Thyroid gland (tissue), 4 donors: Measurements from ENCODE around the gene C9orf78. TPM values are rescaled to one million over a fixed set of nuclear protein-coding genes. Genes with fewer than 3 reads are reported as not detected.

Experiments
- DNase-seq, 2 donors: peaks; one replicate each; pipeline ENCODE4 v3.0.0-alpha.2; 2019
- H3K27ac ChIP-seq, 3 donors: fragments of 200-600 bp; sonication (generic); 1 replicate in 2 of 3; 2 replicates in 1 of 3; pipeline ENCODE4 v1.5.1; 2016 to 2019; ENCODE audit warnings: mild to moderate bottlenecking in 1 of 3, moderate library complexity in 1 of 3
- H3K27me3 ChIP-seq: fragments of 200-600 bp; sonication (generic); one replicate; pipeline ENCODE4 v1.5.1; 2019
- H3K36me3 ChIP-seq, 2 donors: fragments of 200-600 bp; sonication (generic); one replicate each; pipeline ENCODE4 v1.5.1; 2016 to 2019
- H3K4me1 ChIP-seq, 2 donors: fragments of 200-600 bp; sonication (generic); one replicate each; pipeline ENCODE4 v1.5.1; 2017 to 2019
- H3K4me3 ChIP-seq, 3 donors: fragments of 200-600 bp; sonication (generic); replicated peaks in 1 of 3; 1 replicate in 2 of 3; 2 replicates in 1 of 3; pipeline ENCODE4 v1.5.1; 2016; ENCODE audit warnings: mild to moderate bottlenecking in 1 of 3
- H3K9me3 ChIP-seq: fragments of 200-600 bp; sonication (generic); one replicate; pipeline ENCODE4 v1.5.1; 2017
- CTCF ChIP-seq, 6 experiments: fragments of 200-600 bp in 3 of 6; fragments of 450-650 bp in 3 of 6; sonication (generic) in 3 of 6; IDR thresholded peaks; one replicate each; pipeline ENCODE4 v1.5.1; 2016 to 2019; ENCODE audit warnings: antibody characterized with exemption in 6 of 6, mild to moderate bottlenecking in 2 of 6, inconsistent platforms in 1 of 6, moderate library complexity in 1 of 6
- POLR2A ChIP-seq, 2 donors: fragments of 450-650 bp; IDR thresholded peaks; one replicate each; pipeline ENCODE4 v1.6.1; 2017; ENCODE audit warnings: antibody characterized with exemption in 2 of 2, mild to moderate bottlenecking in 2 of 2, moderate library complexity in 1 of 2
- WGBS, 2 donors: methylation state at CpG; one replicate each; pipeline ENCODE4 v1.1.5; 2017; 5-methylcytosine and 5-hydroxymethylcytosine counted together
- intact Hi-C: fragments of 100-400 bp; cut with DNase I; formaldehyde crosslinking; loops from one replicate; pipeline ENCODE4 v1.15.1; 2023
- microRNA-seq: library from miRNA; unstranded; fragments of <30 nt; microRNA quantifications from one replicate; pipeline ENCODE4, GENCODE V29; 2016
- small RNA-seq: library from RNA; depleted of rRNA; stranded (forward); fragments of <200 nt; gene quantifications from one replicate; pipeline ENCODE3, GENCODE V24; 2016
- total RNA-seq, 4 donors: library from RNA; depleted of rRNA; stranded (reverse); fragments of >200 nt; gene quantifications; one replicate each; pipeline ENCODE4 v1.2.3, GENCODE V29; 2016

The C9orf78 gene
- total RNA-seq, 4 donors from 2014 or later, result 59.4 to 89.2 (median 81.4) TPM

GRCh38 chr9:129777769-129778130 is 57.3 kb downstream of the C9orf78 start:
- intact Hi-C loops, result no loop called here
- H3K4me3 ChIP-seq, result no peak overlapping the region

More at GRCh38 chr9:129777769-129778130, 57.3 kb downstream of the C9orf78 start:
- no peak overlapping the region for H3K27ac ChIP-seq
- 74 to 76% methylated on average over 11 of the region's 11 CpGs for WGBS, 2 donors
- no peaks in the 10 kb centered on the region for H3K9me3 ChIP-seq
- H3K36me3 ChIP-seq, result no peaks in the 10 kb centered on the region
- no peak for DNase-seq
- peaks cover 0 to 6% of the 10 kb centered on the region in 2 donors for H3K4me1 ChIP-seq
- TF ChIP-seq CTCF (IDR thresholded peaks at IDR 0.05), result no peak
- no peak for TF ChIP-seq POLR2A (IDR thresholded peaks at IDR 0.05)
- peaks cover 3% of the 10 kb centered on the region for H3K27me3 ChIP-seq

Small RNA genes lying within 50 kb of the gene (microRNA-seq; reads per million reads assigned to microRNA genes)
- 1.8 reads per million for gene MIR6855

Small RNA genes lying within 50 kb of the gene (small RNA-seq; reads per million reads assigned to genes)
- not detected for gene MIR6855

Other genes starting within 250 kb of the C9orf78 start
- not detected for gene C9orf50, start 214.2 kb downstream of the C9orf78 start, total RNA-seq
- 10 to 100 TPM; 19.6 to 28.4 (median 22.6) TPM for gene NTMT1, start 209.1 kb downstream of the C9orf78 start, total RNA-seq
- 10 to 100 TPM; 21.7 to 29.2 (median 24.0) TPM for gene ASB6, start 193.1 kb downstream of the C9orf78 start, total RNA-seq
- 10 to 100 TPM in 2 of 4 donors, 1 to 10 TPM in 2; 2.9 to 10.6 (median 8.1) TPM for gene PRRX2, start 169.6 kb downstream of the C9orf78 start, total RNA-seq
- 1 to 10 TPM in 3 of 4 donors, under 1 TPM in 1; 0.29 to 5.3 (median 2.3) TPM for gene PTGES, start 82.2 kb downstream of the C9orf78 start, total RNA-seq
- gene TOR1B, start 32.1 kb downstream of the C9orf78 start, total RNA-seq, result 10 to 100 TPM; 25.2 to 36.3 (median 29.7) TPM
- 10 to 100 TPM; 30.0 to 61.2 (median 42.8) TPM for gene TOR1A, start 11.1 kb downstream of the C9orf78 start, total RNA-seq
- 10 to 100 TPM; 23.9 to 61.8 (median 52.0) TPM for gene USP20, start 183 bp upstream of the C9orf78 start, total RNA-seq
- gene FNBP1, start 207.9 kb upstream of the C9orf78 start, total RNA-seq, result 10 to 100 TPM; 55.8 to 78.5 (median 76.0) TPM
- 10 to 100 TPM; 43.5 to 65.6 (median 58.7) TPM for gene GPR107, start 218.6 kb upstream of the C9orf78 start, total RNA-seq